Natural killer cell (primary cell): ENCODE results near the gene SYT14. TPM values are rescaled to one million over a fixed set of nuclear protein-coding genes. Genes with fewer than 3 reads are reported as not detected.

Experiments used
- ATAC-seq, 3 donors: fragments of 150-1000 bp in 2 of 3; fragments of 200-7000 bp in 1 of 3; cut with Tn5 transposase; 1 replicate in 1 of 3; 2 replicates in 2 of 3; pipeline ENCODE4 v1.10.0; 2021; ENCODE audit warnings: mild to moderate bottlenecking in 2 of 3, moderate library complexity in 2 of 3
- DNase-seq, 2 donors: peaks; one replicate each; pipeline versions ENCODE4 v3.0.0 to v3.0.0-alpha.2; 2013 to 2021; ENCODE audit warnings: mixed read lengths in 1 of 2
- H3K27ac ChIP-seq: one replicate; pipeline ENCODE4 v1.5.1; 2013; ENCODE audit warnings: mild to moderate bottlenecking, low read length
- H3K27me3 ChIP-seq: one replicate; pipeline ENCODE4 v1.6.1; 2013; ENCODE audit warnings: low read length; ENCODE audit not compliant: control insufficient read depth, insufficient read depth
- H3K36me3 ChIP-seq: one replicate; pipeline ENCODE4 v1.6.1; 2013; ENCODE audit warnings: low read length; ENCODE audit not compliant: control insufficient read depth, insufficient read depth
- H3K4me1 ChIP-seq: one replicate; pipeline ENCODE4 v1.6.1; 2013; ENCODE audit warnings: low read length; ENCODE audit not compliant: control insufficient read depth, insufficient read depth
- H3K4me3 ChIP-seq: one replicate; pipeline ENCODE4 v1.5.1; 2013; ENCODE audit warnings: low read length
- H3K9me3 ChIP-seq: one replicate; pipeline ENCODE4 v1.6.1; 2013; ENCODE audit warnings: low read length; ENCODE audit not compliant: control insufficient read depth, insufficient read depth
- H3K27ac Mint-ChIP-seq, 2 donors: one replicate each; pipeline ENCODE4 v1.8.0; 2022; ENCODE audit warnings: mild to moderate bottlenecking in 2 of 2, mixed read lengths in 2 of 2, moderate library complexity in 1 of 2
- H3K27me3 Mint-ChIP-seq, 2 donors: one replicate each; pipeline ENCODE4 v1.8.0; 2022; ENCODE audit warnings: low read depth in 2 of 2, mixed read lengths in 2 of 2
- H3K36me3 Mint-ChIP-seq: one replicate; pipeline ENCODE4 v1.8.0; 2022; ENCODE audit warnings: mixed read lengths
- H3K4me1 Mint-ChIP-seq, 2 donors: one replicate each; pipeline ENCODE4 v1.8.0; 2022; ENCODE audit warnings: mixed read lengths in 2 of 2
- H3K4me3 Mint-ChIP-seq: one replicate; pipeline ENCODE4 v1.8.0; 2022; ENCODE audit warnings: mild to moderate bottlenecking, moderate library complexity, mixed read lengths
- H3K9me3 Mint-ChIP-seq, 2 donors: one replicate each; pipeline ENCODE4 v1.8.0; 2022; ENCODE audit warnings: mixed read lengths in 2 of 2
- CTCF ChIP-seq: fragments of 200-600 bp; IDR thresholded peaks from one replicate; pipeline ENCODE4 v1.8.0; 2022; ENCODE audit warnings: antibody characterized with exemption
- WGBS: methylation state at CpG from one replicate; pipeline ENCODE4 v1.1.7; 2013; ENCODE audit warnings: missing lambda C conversion rate; ENCODE audit not compliant: insufficient coverage; 5-methylcytosine and 5-hydroxymethylcytosine counted together
- intact Hi-C: fragments of 100-400 bp; cut with micrococcal nuclease; formaldehyde crosslinking; loops from one replicate; pipeline ENCODE4 v1.14.2; 2022
- total RNA-seq, 4 donors: library from RNA; stranded (reverse); fragments of 120-200 nt in 1 of 4; gene quantifications; one replicate each; pipeline versions ENCODE4 v1.2.3 to v1.2.4, GENCODE V29; 2013 to 2022

The SYT14 gene
- total RNA-seq, 3 donors from 2014 or later (not counting 1 experiment from before 2014, with no cell fraction given): not detected

- H3K4me3 Mint-ChIP-seq: no peak overlapping the region
- no peak overlapping the region for H3K27ac Mint-ChIP-seq
- no peaks in the 10 kb centered on the region for H3K27me3 ChIP-seq
- H3K27me3 Mint-ChIP-seq: peaks cover 14 to 36% of the 10 kb centered on the region in 2 donors
- no peak for TF ChIP-seq CTCF
- H3K4me1 Mint-ChIP-seq: no peaks in the 10 kb centered on the region
- intact Hi-C loops: no loop called here
- no CpG with 5 or more reads among the region's 2 CpGs for WGBS
- no peaks in the 10 kb centered on the region for H3K9me3 Mint-ChIP-seq
- no peaks in the 10 kb centered on the region for H3K36me3 Mint-ChIP-seq
- ATAC-seq: no peak
- H3K27ac ChIP-seq: no peak overlapping the region
- H3K36me3 ChIP-seq: no peaks in the 10 kb centered on the region
- H3K4me3 ChIP-seq: no peak overlapping the region
- H3K9me3 ChIP-seq: no peaks in the 10 kb centered on the region
- H3K4me1 ChIP-seq: no peaks in the 10 kb centered on the region
- no peak for DNase-seq
Observed at GRCh38 chr1:209931141-209931540, 6.9 kb upstream of the SYT14 start.

- H3K9me3 ChIP-seq: no peaks in the 10 kb centered on the region
- ATAC-seq: no peak
- peaks cover 13% of the 10 kb centered on the region for H3K36me3 Mint-ChIP-seq
- no peak overlapping the region for H3K4me3 ChIP-seq
- no peak overlapping the region for H3K4me3 Mint-ChIP-seq
- H3K27ac Mint-ChIP-seq: no peak overlapping the region
- peaks cover 3% of the 10 kb centered on the region for H3K4me1 ChIP-seq
- H3K4me1 Mint-ChIP-seq: peaks cover 10% of the 10 kb centered on the region in 2 donors
- H3K9me3 Mint-ChIP-seq: peaks cover 0 to 2% of the 10 kb centered on the region in 2 donors
- H3K27ac ChIP-seq: no peak overlapping the region
- H3K27me3 Mint-ChIP-seq: peaks cover 35 to 73% of the 10 kb centered on the region in 2 donors
- 97% methylated on average over 6 of the region's 6 CpGs for WGBS
- intact Hi-C loops: no loop called here
- TF ChIP-seq CTCF: no peak
- H3K27me3 ChIP-seq: peaks cover 18% of the 10 kb centered on the region
- no peak for DNase-seq
- H3K36me3 ChIP-seq: no peaks in the 10 kb centered on the region
Observed at GRCh38 chr1:209936125-209936524, 1.9 kb upstream of the SYT14 start.

GRCh38 chr1:209945377-209945776 lies 7.4 kb downstream of the SYT14 start:
- H3K27ac ChIP-seq: no peak overlapping the region
- intact Hi-C loops: no loop called here
- H3K27ac Mint-ChIP-seq: no peak overlapping the region
- no peaks in the 10 kb centered on the region for H3K9me3 Mint-ChIP-seq
- no peak for TF ChIP-seq CTCF
- peaks cover 18 to 24% of the 10 kb centered on the region in 2 donors for H3K27me3 Mint-ChIP-seq
- no peak for ATAC-seq
- no peaks in the 10 kb centered on the region for H3K4me1 ChIP-seq
- no peak overlapping the region for H3K4me3 Mint-ChIP-seq
- H3K27me3 ChIP-seq: peaks cover 6% of the 10 kb centered on the region
- no peak overlapping the region for H3K4me3 ChIP-seq
- no peaks in the 10 kb centered on the region for H3K36me3 Mint-ChIP-seq
- no peak for DNase-seq
- no peaks in the 10 kb centered on the region for H3K9me3 ChIP-seq
- no peaks in the 10 kb centered on the region for H3K36me3 ChIP-seq
- no peaks in the 10 kb centered on the region for H3K4me1 Mint-ChIP-seq
- WGBS: 90% methylated on average over 2 of the region's 2 CpGs

- no peaks in the 10 kb centered on the region for H3K36me3 Mint-ChIP-seq
- Histone ChIP-seq H3K27ac (no peak overlapping the region), H3K36me3 (no peaks in the 10 kb centered on the region), H3K4me1 (no peaks in the 10 kb centered on the region), H3K27me3 (no peaks in the 10 kb centered on the region), H3K9me3 (no peaks in the 10 kb centered on the region), H3K4me3 (no peak overlapping the region)
- peaks cover 4 to 7% of the 10 kb centered on the region in 2 donors for H3K27me3 Mint-ChIP-seq
- H3K4me1 Mint-ChIP-seq: no peaks in the 10 kb centered on the region
- H3K27ac Mint-ChIP-seq: no peak overlapping the region
- intact Hi-C loops: no loop called here
- no peak for ATAC-seq
- no peak for DNase-seq
- WGBS: 89% methylated on average over 3 of the region's 3 CpGs
- TF ChIP-seq CTCF: no peak
- H3K9me3 Mint-ChIP-seq: no peaks in the 10 kb centered on the region
- no peak overlapping the region for H3K4me3 Mint-ChIP-seq
Observed at GRCh38 chr1:209948155-209948554, 10.1 kb downstream of the SYT14 start.
